Suprapubic skin (tissue), 4 donors: ENCODE data around the gene DNAJC11.

Experiments used
- EP300 ChIP-seq: sonication (generic); formaldehyde crosslinking; IDR thresholded peaks from one replicate; pipeline ENCODE4 v1.6.1; 2017; ENCODE audit warnings: antibody characterized with exemption
- POLR2AphosphoS5 ChIP-seq, 3 donors: sonication (generic); formaldehyde crosslinking; IDR thresholded peaks; one replicate each; pipeline ENCODE4 v1.6.1; 2017; ENCODE audit warnings: antibody characterized with exemption in 3 of 3
- TF ChIP-seq, protein P1 (sequence below), 2 donors: fragments of 200-600 bp in 1 of 2; fragments of 450-650 bp in 1 of 2; sonication (generic) in 1 of 2; IDR thresholded peaks; one replicate each; pipeline ENCODE4 v1.5.1; 2016 to 2019; ENCODE audit warnings: antibody characterized with exemption in 2 of 2, mild to moderate bottlenecking in 1 of 2, moderate library complexity in 1 of 2

DNA sequence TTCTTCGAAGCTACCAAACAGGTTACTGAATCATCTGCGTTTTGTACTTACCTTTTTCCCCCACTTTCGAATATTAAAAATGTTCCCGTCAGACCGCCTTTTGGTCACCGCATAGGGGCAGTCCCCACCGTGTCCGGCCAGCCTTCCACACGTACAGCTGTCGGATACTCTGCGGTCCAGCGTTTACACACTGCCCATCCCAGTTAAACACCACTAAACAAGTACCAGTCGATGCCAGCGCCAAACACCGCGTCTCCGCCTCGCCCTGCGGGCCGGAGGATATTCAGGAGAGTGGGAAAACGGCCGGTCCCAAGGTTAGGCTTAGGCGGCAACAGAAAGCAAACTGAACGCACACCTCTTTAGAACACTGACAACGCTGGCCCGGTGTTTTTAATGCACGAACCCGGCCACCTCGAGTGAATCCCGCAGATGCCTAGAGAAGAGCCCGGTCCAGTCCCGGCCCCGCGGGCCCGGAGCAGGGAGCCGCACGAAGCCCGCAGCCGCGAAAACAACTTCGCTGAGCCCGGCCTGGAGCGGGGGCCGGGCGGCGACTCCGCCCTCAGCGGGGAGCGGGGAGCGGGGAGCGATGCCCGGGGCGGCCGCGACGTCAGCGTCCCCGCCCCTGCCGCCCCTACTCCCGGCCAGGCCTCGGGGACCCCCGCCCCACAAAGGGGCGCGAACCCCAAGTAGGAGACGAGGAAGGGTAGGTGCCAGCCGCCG, 88.8 kb downstream of the DNAJC11 start:
- TF ChIP-seq, protein P1, sequence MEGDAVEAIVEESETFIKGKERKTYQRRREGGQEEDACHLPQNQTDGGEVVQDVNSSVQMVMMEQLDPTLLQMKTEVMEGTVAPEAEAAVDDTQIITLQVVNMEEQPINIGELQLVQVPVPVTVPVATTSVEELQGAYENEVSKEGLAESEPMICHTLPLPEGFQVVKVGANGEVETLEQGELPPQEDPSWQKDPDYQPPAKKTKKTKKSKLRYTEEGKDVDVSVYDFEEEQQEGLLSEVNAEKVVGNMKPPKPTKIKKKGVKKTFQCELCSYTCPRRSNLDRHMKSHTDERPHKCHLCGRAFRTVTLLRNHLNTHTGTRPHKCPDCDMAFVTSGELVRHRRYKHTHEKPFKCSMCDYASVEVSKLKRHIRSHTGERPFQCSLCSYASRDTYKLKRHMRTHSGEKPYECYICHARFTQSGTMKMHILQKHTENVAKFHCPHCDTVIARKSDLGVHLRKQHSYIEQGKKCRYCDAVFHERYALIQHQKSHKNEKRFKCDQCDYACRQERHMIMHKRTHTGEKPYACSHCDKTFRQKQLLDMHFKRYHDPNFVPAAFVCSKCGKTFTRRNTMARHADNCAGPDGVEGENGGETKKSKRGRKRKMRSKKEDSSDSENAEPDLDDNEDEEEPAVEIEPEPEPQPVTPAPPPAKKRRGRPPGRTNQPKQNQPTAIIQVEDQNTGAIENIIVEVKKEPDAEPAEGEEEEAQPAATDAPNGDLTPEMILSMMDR (IDR thresholded peaks at IDR 0.05) = no peak
- peak; percentile 19 for TF ChIP-seq EP300
- TF ChIP-seq POLR2AphosphoS5 (IDR thresholded peaks at IDR 0.05) = no peak
